ENCODE data around the gene RALGDS. TPM values are rescaled to one million over a fixed set of nuclear protein-coding genes. Genes with fewer than 3 reads are reported as not detected.
"Not testable (repeated sequence)": the region's sequence is repeated elsewhere in the genome, so short reads cannot be mapped to it uniquely, and the experiment has no call there.

The RALGDS gene
- total and polyA plus RNA-seq, 2 experiments from 2014 or later: 8.6 to 20.3 TPM

- ATAC-seq: no peak
- Histone ChIP-seq H3K4me2 (no peak overlapping the region), H2AFZ (no peak overlapping the region), H3K9me2 (ENCODE audit: insufficient read depth) (no peaks in the 10 kb centered on the region), H3K27me3 (ENCODE audit: insufficient read depth) (no peaks in the 10 kb centered on the region), H3K27ac (ENCODE audit: low read depth) (no peak overlapping the region), H4K20me1 (replicated peaks; ENCODE audit: insufficient read depth) (no peaks in the 10 kb centered on the region), H3K4me1 (ENCODE audit: insufficient read depth) (no peaks in the 10 kb centered on the region), H3K79me2 (replicated peaks; ENCODE audit: insufficient read depth) (no peaks in the 10 kb centered on the region), H3K4me3 (no peak overlapping the region), H3F3A (replicated peaks; ENCODE audit: low read depth) (no peaks in the 10 kb centered on the region), H3K36me3 (ENCODE audit: insufficient read depth) (no peaks in the 10 kb centered on the region)
- DNase-seq (ENCODE audit: low spot score): no peak
- Mint-ChIP-seq H3K27me3 (ENCODE audit: insufficient read depth, low read depth, poor library complexity) (peaks cover 12% of the 10 kb centered on the region), H3K9me3 (no peaks in the 10 kb centered on the region), H3K27ac (no peak overlapping the region), H3K4me3 (no peak overlapping the region), H3K4me1 (0 out of 3 replicates have a peak, but pooled peaks cover 4% of the 10 kb centered on the region), H3K36me3 (ENCODE audit: low read depth) (no peaks in the 10 kb centered on the region)
- TF ChIP-seq ZNF331 (CRISPR knock-in tag; IDR thresholded peaks at IDR 0.05; ENCODE audit: low read depth) (no peak), CREB1 (CRISPR knock-in tag; IDR thresholded peaks at IDR 0.05; ENCODE audit: low read depth) (no peak), NANOG (IDR thresholded peaks at IDR 0.05; ENCODE audit: borderline replicate concordance) (no peak), ZNF462 (CRISPR knock-in tag; IDR thresholded peaks at IDR 0.05) (no peak), POLR2AphosphoS5 (IDR thresholded peaks at IDR 0.05; ENCODE audit: low read depth) (no peak), ZNF114 (CRISPR knock-in tag; IDR thresholded peaks at IDR 0.05) (no peak), EZH2phosphoT487 (IDR thresholded peaks at IDR 0.05; ENCODE audit: unreplicated experiment) (no peak), JUNB (IDR thresholded peaks at IDR 0.05; ENCODE audit: unreplicated experiment) (no peak), EZH2 (IDR thresholded peaks at IDR 0.05; ENCODE audit: low read depth, unreplicated experiment) (no peak), REST (IDR thresholded peaks at IDR 0.05; ENCODE audit: unreplicated experiment) (no peak), STAT1 (IDR thresholded peaks at IDR 0.05; ENCODE audit: unreplicated experiment) (no peak), CTCF (conservative IDR thresholded peaks at IDR 0.05; ENCODE audit: low read depth in 2 of 2) (no peak)
Observed at GRCh38 chr9:133170716-133171115, 49.7 kb upstream of the RALGDS start.

GRCh38 chr9:133169687-133170086 is 48.6 kb upstream of the RALGDS start:
- not testable (repeated sequence) for DNase-seq (ENCODE audit: low spot score); H3K36me3 Mint-ChIP-seq (ENCODE audit: low read depth); H3K36me3 ChIP-seq (ENCODE audit: insufficient read depth); H3K27ac Mint-ChIP-seq; H3K4me1 ChIP-seq (ENCODE audit: insufficient read depth); H3K4me3 ChIP-seq; H4K20me1 ChIP-seq (replicated peaks; ENCODE audit: insufficient read depth); H3K9me2 ChIP-seq (ENCODE audit: insufficient read depth); H3F3A ChIP-seq (replicated peaks; ENCODE audit: low read depth); H3K27ac ChIP-seq (ENCODE audit: low read depth); H3K79me2 ChIP-seq (replicated peaks; ENCODE audit: insufficient read depth); H3K4me2 ChIP-seq; H2AFZ ChIP-seq; H3K4me1 Mint-ChIP-seq; ATAC-seq; H3K9me3 Mint-ChIP-seq; H3K27me3 ChIP-seq (ENCODE audit: insufficient read depth); H3K4me3 Mint-ChIP-seq
- H3K27me3 Mint-ChIP-seq (ENCODE audit: insufficient read depth, low read depth, poor library complexity): peaks cover 17% of the 10 kb centered on the region
